ENCODE data around the gene VSTM5. TPM values are rescaled to one million over a fixed set of nuclear protein-coding genes. Genes with fewer than 3 reads are reported as not detected.
A peak's percentile ranks its signal among the peaks of the same experiment; 100 is the strongest.

VSTM5 gene
- total and polyA plus RNA-seq, 2 donors (not counting 3 experiments of a cell fraction or from before 2014, with no cell fraction given) = 0.03 TPM; not detected in 1

DNA sequence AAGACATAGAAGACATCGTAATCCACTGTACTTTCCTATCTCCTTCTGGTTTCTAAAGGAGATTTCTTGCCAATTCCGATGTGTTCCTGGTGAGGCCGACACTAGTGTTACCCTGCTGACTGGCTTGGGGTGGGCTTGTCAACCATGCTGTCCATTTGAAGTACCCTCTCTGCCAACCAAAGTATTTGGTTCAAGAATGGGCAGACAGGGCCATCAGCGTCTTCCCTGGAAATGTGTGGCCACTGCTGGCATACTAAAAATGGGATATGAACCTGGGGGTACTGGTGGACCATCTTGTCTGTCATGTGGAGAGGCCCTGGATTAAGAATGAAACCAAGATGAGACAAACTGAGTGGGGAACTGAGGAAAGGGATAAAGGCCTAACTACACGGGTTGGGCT is 1.8 kb upstream of the VSTM5 start:
- no peak overlapping the region for H3K27ac ChIP-seq (ENCODE audit: insufficient read depth, low read depth, low read length)
- H2AFZ ChIP-seq (ENCODE audit: low read depth, low read length) = no peak overlapping the region
- intact Hi-C loops (cut with micrococcal nuclease) = no loop called here
- BruUV-seq (replicated peaks) = no TSS peak
- H3K4me2 ChIP-seq (ENCODE audit: insufficient read depth, low read length) = no peak overlapping the region
- H3K9me3 ChIP-seq (replicated peaks; ENCODE audit: control insufficient read depth, insufficient read depth, low read length) = no peaks in the 10 kb centered on the region
- ChIA-PET CTCF (no interaction called here), POLR2A (no interaction called here)
- TF ChIP-seq EZH2 (IDR thresholded peaks at IDR 0.05; ENCODE audit: borderline replicate concordance, low read depth, low read length, severe bottlenecking) (no peak), JUN (IDR thresholded peaks at IDR 0.05; ENCODE audit: borderline replicate concordance, insufficient read depth, insufficient read length, low read depth) (no peak), POLR2A (IDR thresholded peaks at IDR 0.05; ENCODE audit: low read depth, low read length) (no peak), FOS (IDR thresholded peaks at IDR 0.05; ENCODE audit: borderline replicate concordance, insufficient read depth, low read length) (no peak)
- H3K79me2 ChIP-seq (ENCODE audit: control insufficient read depth, insufficient read depth, low read length) = no peaks in the 10 kb centered on the region
- peaks cover 3% of the 10 kb centered on the region for H3K4me1 ChIP-seq (ENCODE audit: control insufficient read depth, extremely low read depth, insufficient read depth, low read length)
- H4K20me1 ChIP-seq (replicated peaks; ENCODE audit: control insufficient read depth, extremely low read depth, insufficient read depth, low read length) = no peaks in the 10 kb centered on the region
- H3K4me3 ChIP-seq (replicated peaks in 1 of 3; ENCODE audit: insufficient read depth in 1 of 3, low read depth in 1 of 3, low read length in 3 of 3) = no peak overlapping the region
- no peaks in the 10 kb centered on the region for H3K9me1 ChIP-seq (replicated peaks; ENCODE audit: control insufficient read depth, extremely low read depth, insufficient read depth, low read length)
- no peaks in the 10 kb centered on the region for H3K36me3 ChIP-seq (ENCODE audit: control insufficient read depth in 2 of 2, extremely low read depth in 1 of 2, insufficient read depth in 2 of 2, low read length in 2 of 2)
- no peaks in the 10 kb centered on the region for H3K27me3 ChIP-seq (ENCODE audit: control insufficient read depth in 2 of 2, insufficient read depth in 2 of 2, low read length in 2 of 2)
- no peak for DNase-seq (ENCODE audit: low read depth, low spot score)
- H3K9ac ChIP-seq (replicated peaks; ENCODE audit: extremely low read depth, insufficient read depth, low read length) = no peak overlapping the region
- dilution Hi-C loops (cut with MboI; ENCODE audit: extremely low pct_ligation_motif_present, low sequenced_read_pairs) = no loop called here
- FAIRE-seq = no peak

- H3K27ac ChIP-seq (ENCODE audit: insufficient read depth, low read depth, low read length) = no peak overlapping the region
- intact Hi-C loops (cut with micrococcal nuclease) (loop anchor here (1.0 kb wide), 1 partner anchor 278 kb away; the partner anchor contains the start of gene PANX1), dilution Hi-C loops (cut with MboI; ENCODE audit: extremely low pct_ligation_motif_present, low sequenced_read_pairs) (no loop called here)
- no peaks in the 10 kb centered on the region for H3K79me2 ChIP-seq (ENCODE audit: control insufficient read depth, insufficient read depth, low read length)
- FAIRE-seq (no peak), DNase-seq (ENCODE audit: low read depth, low spot score) (peak; percentile 6)
- H2AFZ ChIP-seq (ENCODE audit: low read depth, low read length) = peak overlapping the region; percentile 76
- TF ChIP-seq EZH2 (IDR thresholded peaks at IDR 0.05; ENCODE audit: borderline replicate concordance, low read depth, low read length, severe bottlenecking) (no peak), POLR2AphosphoS5 (IDR thresholded peaks at IDR 0.05; ENCODE audit: insufficient read depth, low read depth, low read length) (no peak), FOS (IDR thresholded peaks at IDR 0.05; ENCODE audit: borderline replicate concordance, insufficient read depth, low read length) (no peak), JUN (IDR thresholded peaks at IDR 0.05; ENCODE audit: borderline replicate concordance, insufficient read depth, insufficient read length, low read depth) (no peak), MYC (IDR thresholded peaks at IDR 0.05; ENCODE audit: low read depth, low read length) (no peak), GATA2 (IDR thresholded peaks at IDR 0.05; ENCODE audit: insufficient read depth, insufficient read length, low read depth, low read length) (no peak), POLR2A (IDR thresholded peaks at IDR 0.05; ENCODE audit: low read depth, low read length) (no peak)
- TF ChIP-seq, protein P1, sequence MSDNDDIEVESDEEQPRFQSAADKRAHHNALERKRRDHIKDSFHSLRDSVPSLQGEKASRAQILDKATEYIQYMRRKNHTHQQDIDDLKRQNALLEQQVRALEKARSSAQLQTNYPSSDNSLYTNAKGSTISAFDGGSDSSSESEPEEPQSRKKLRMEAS (IDR thresholded peaks at IDR 0.05; ENCODE audit: insufficient read depth, insufficient read length) = no peak
- TF ChIP-seq, protein P2, sequence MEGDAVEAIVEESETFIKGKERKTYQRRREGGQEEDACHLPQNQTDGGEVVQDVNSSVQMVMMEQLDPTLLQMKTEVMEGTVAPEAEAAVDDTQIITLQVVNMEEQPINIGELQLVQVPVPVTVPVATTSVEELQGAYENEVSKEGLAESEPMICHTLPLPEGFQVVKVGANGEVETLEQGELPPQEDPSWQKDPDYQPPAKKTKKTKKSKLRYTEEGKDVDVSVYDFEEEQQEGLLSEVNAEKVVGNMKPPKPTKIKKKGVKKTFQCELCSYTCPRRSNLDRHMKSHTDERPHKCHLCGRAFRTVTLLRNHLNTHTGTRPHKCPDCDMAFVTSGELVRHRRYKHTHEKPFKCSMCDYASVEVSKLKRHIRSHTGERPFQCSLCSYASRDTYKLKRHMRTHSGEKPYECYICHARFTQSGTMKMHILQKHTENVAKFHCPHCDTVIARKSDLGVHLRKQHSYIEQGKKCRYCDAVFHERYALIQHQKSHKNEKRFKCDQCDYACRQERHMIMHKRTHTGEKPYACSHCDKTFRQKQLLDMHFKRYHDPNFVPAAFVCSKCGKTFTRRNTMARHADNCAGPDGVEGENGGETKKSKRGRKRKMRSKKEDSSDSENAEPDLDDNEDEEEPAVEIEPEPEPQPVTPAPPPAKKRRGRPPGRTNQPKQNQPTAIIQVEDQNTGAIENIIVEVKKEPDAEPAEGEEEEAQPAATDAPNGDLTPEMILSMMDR (IDR thresholded peaks at IDR 0.05; ENCODE audit: extremely low read depth in 1 of 2, insufficient read depth in 1 of 2, low read depth in 1 of 2, low read length in 2 of 2) = no peak
- CTCF ChIA-PET = interaction anchor here (0.7 to 1.0 kb wide), 2 partner anchors 46 to 655 kb away, joined by 3 read pairs; no protein-coding TSS in a partner anchor
- peak overlapping the region in 2 of 3 experiments; percentile 11 to 36 for H3K4me3 ChIP-seq (replicated peaks in 1 of 3; ENCODE audit: insufficient read depth in 1 of 3, low read depth in 1 of 3, low read length in 3 of 3)
- H3K9me1 ChIP-seq (replicated peaks; ENCODE audit: control insufficient read depth, extremely low read depth, insufficient read depth, low read length) = no peaks in the 10 kb centered on the region
- no TSS peak for BruUV-seq (replicated peaks)
- no peaks in the 10 kb centered on the region for H3K27me3 ChIP-seq (ENCODE audit: control insufficient read depth in 2 of 2, insufficient read depth in 2 of 2, low read length in 2 of 2)
- H3K9me3 ChIP-seq (replicated peaks; ENCODE audit: control insufficient read depth, insufficient read depth, low read length) = no peaks in the 10 kb centered on the region
- H3K4me1 ChIP-seq (ENCODE audit: control insufficient read depth, extremely low read depth, insufficient read depth, low read length) = peaks cover 3% of the 10 kb centered on the region
- no peaks in the 10 kb centered on the region for H3K36me3 ChIP-seq (ENCODE audit: control insufficient read depth in 2 of 2, extremely low read depth in 1 of 2, insufficient read depth in 2 of 2, low read length in 2 of 2)
- H4K20me1 ChIP-seq (replicated peaks; ENCODE audit: control insufficient read depth, extremely low read depth, insufficient read depth, low read length) = no peaks in the 10 kb centered on the region
- H3K9ac ChIP-seq (replicated peaks; ENCODE audit: extremely low read depth, insufficient read depth, low read length) = no peak overlapping the region
- POLR2A ChIA-PET = no interaction called here
- peak overlapping the region; percentile 21 for H3K4me2 ChIP-seq (ENCODE audit: insufficient read depth, low read length)
These were observed 446 bp downstream of the VSTM5 start for GRCh38 chr11:93849751-93850593.

All from endothelial cell of umbilical vein (primary cell).